Activated CD8-positive, alpha-beta T cell treated with anti-CD3 and anti-CD28 coated beads for 36 hours (primary cell): ENCODE data around the gene CLTB. TPM values are rescaled to one million over a fixed set of nuclear protein-coding genes. Genes with fewer than 3 reads are reported as not detected.

Experiments used
- ATAC-seq: fragments of 200-7000 bp; cut with Tn5 transposase; one replicate; pipeline ENCODE4 v1.10.0; 2021; ENCODE audit warnings: mild to moderate bottlenecking, moderate library complexity
- CTCF ChIA-PET: fragments of 350-600 bp; sonication (Branson Sonifier 250); formaldehyde crosslinking; loops from one replicate; lab custom pipeline; 2021; ENCODE audit warnings: antibody characterized with exemption; lab: Charles Lee
- POLR2A ChIA-PET: fragments of 350-600 bp; sonication (Branson Sonifier 250); formaldehyde crosslinking; loops from one replicate; lab custom pipeline; 2021; ENCODE audit warnings: antibody characterized with exemption; lab: Charles Lee
- DNase-seq: peaks from one replicate; pipeline ENCODE4 v3.0.0-alpha.2; 2020
- H3K27ac Mint-ChIP-seq: one replicate; pipeline ENCODE4 v1.8.0; 2021; ENCODE audit warnings: mild to moderate bottlenecking, mixed read lengths
- H3K27me3 Mint-ChIP-seq: one replicate; pipeline ENCODE4 v1.8.0; 2021; ENCODE audit warnings: mixed read lengths
- H3K36me3 Mint-ChIP-seq: one replicate; pipeline ENCODE4 v1.8.0; 2021; ENCODE audit warnings: low read depth, mixed read lengths
- H3K4me1 Mint-ChIP-seq: one replicate; pipeline ENCODE4 v1.8.0; 2021; ENCODE audit warnings: low read depth, mixed read lengths
- H3K4me3 Mint-ChIP-seq: one replicate; pipeline ENCODE4 v1.8.0; 2021; ENCODE audit warnings: mild to moderate bottlenecking, moderate library complexity, mixed read lengths
- H3K9me3 Mint-ChIP-seq: one replicate; pipeline ENCODE4 v1.8.0; 2021; ENCODE audit warnings: mixed read lengths
- intact Hi-C: fragments of 100-400 bp; cut with micrococcal nuclease; formaldehyde crosslinking; loops from one replicate; pipeline ENCODE4 v1.10.0; 2022
- total RNA-seq, 2 experiments: library from RNA; stranded (reverse); gene quantifications; one replicate each; pipeline ENCODE4 v1.2.3, GENCODE V29; 2021
- TF ChIP-seq, protein P1 (sequence below): fragments of 200-600 bp; IDR thresholded peaks from one replicate; pipeline ENCODE4 v1.8.0; 2022; ENCODE audit warnings: antibody characterized with exemption, mild to moderate bottlenecking

Gene CLTB
- total RNA-seq, 2 experiments from 2014 or later = 48.2 to 48.6 TPM

DNA sequence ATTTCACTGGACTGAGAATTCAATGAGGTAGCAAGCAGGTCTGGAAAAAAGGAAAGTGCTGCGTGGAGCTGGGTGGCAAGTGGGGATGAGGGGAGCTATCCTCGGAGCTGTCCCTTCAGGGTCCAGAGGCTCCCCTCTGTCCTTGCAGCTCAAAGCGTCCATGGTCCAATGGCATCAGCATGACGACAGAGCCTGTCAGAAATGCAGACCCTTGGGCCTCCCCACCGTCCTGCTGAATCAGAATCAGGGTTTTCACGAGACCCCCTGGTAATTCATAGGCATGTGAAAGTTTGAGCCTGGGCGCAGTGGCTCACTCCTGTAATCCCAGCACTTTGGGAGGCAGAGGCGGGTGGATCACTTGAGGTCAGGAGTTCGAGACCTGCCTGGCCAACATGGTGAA lies 22.2 kb downstream of the CLTB start:
- intact Hi-C loops = no loop called here
- CTCF ChIA-PET = no interaction called here
- H3K36me3 Mint-ChIP-seq = peaks cover 23% of the 10 kb centered on the region
- DNase-seq (no peak), ATAC-seq (no peak)
- H3K27me3 Mint-ChIP-seq = no peaks in the 10 kb centered on the region
- no peak overlapping the region for H3K27ac Mint-ChIP-seq
- POLR2A ChIA-PET = no interaction called here
- no peak overlapping the region for H3K4me3 Mint-ChIP-seq
- H3K9me3 Mint-ChIP-seq = no peaks in the 10 kb centered on the region
- TF ChIP-seq, protein P1, sequence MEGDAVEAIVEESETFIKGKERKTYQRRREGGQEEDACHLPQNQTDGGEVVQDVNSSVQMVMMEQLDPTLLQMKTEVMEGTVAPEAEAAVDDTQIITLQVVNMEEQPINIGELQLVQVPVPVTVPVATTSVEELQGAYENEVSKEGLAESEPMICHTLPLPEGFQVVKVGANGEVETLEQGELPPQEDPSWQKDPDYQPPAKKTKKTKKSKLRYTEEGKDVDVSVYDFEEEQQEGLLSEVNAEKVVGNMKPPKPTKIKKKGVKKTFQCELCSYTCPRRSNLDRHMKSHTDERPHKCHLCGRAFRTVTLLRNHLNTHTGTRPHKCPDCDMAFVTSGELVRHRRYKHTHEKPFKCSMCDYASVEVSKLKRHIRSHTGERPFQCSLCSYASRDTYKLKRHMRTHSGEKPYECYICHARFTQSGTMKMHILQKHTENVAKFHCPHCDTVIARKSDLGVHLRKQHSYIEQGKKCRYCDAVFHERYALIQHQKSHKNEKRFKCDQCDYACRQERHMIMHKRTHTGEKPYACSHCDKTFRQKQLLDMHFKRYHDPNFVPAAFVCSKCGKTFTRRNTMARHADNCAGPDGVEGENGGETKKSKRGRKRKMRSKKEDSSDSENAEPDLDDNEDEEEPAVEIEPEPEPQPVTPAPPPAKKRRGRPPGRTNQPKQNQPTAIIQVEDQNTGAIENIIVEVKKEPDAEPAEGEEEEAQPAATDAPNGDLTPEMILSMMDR = no peak
- peaks cover 3% of the 10 kb centered on the region for H3K4me1 Mint-ChIP-seq

DNA sequence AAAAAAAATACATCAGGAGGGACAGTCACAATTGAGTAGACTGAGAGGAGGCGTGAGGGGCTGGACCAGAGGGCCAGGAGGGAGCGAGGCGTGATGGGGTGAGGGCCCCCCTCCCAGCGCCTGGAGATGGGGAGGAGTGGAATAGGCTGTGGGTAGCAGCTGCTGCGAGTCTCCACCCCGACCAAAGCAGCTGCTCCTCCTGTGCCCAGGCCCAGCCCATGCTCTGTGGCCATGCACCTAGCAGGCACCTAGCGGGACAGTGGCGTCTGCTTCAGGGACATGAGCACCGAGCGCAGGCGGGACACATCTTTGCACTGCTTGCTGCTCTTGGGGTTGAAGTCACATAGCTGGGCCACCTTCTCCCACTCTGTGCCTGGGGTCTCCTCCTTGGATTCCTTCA lies 23.8 kb downstream of the CLTB start:
- ATAC-seq (no peak), DNase-seq (no peak)
- CTCF ChIA-PET = interaction anchor here (1.5 kb wide), 1 partner anchor 55 kb away, joined by 3 read pairs; no protein-coding TSS in a partner anchor
- no peaks in the 10 kb centered on the region for H3K9me3 Mint-ChIP-seq
- H3K4me3 Mint-ChIP-seq = no peak overlapping the region
- POLR2A ChIA-PET = no interaction called here
- TF ChIP-seq, protein P1 = no peak
- H3K27me3 Mint-ChIP-seq = no peaks in the 10 kb centered on the region
- intact Hi-C loops = no loop called here
- H3K27ac Mint-ChIP-seq = no peak overlapping the region
- peaks cover 5% of the 10 kb centered on the region for H3K4me1 Mint-ChIP-seq
- H3K36me3 Mint-ChIP-seq = peaks cover 32% of the 10 kb centered on the region

DNA sequence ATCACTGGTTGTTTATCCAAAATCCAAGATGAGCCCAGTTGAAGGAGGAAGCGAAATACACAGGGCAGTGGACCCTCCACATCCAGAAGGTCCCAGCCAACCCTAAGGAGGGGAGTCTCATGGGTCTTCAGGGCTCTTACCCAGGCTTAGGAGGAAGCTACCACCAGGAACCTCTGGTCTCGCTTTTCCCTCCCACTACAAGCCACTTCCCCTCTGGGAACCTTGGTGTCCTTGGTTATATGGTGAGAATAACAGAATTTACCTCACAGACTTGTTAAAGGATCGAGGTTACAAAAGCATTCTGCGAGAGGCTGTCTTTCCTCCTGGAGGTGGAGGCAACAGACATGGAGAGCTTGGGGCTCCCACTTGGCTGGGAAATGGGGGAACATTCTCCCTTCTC lies 24.3 kb downstream of the CLTB start:
- H3K9me3 Mint-ChIP-seq = no peaks in the 10 kb centered on the region
- ATAC-seq (no peak), DNase-seq (no peak)
- peaks cover 37% of the 10 kb centered on the region for H3K36me3 Mint-ChIP-seq
- H3K4me1 Mint-ChIP-seq = peaks cover 8% of the 10 kb centered on the region
- intact Hi-C loops = no loop called here
- no peak overlapping the region for H3K27ac Mint-ChIP-seq
- H3K27me3 Mint-ChIP-seq = no peaks in the 10 kb centered on the region
- CTCF ChIA-PET = interaction anchor here (1.5 kb wide), 1 partner anchor 56 kb away, joined by 3 read pairs; no protein-coding TSS in a partner anchor
- POLR2A ChIA-PET = no interaction called here
- H3K4me3 Mint-ChIP-seq = no peak overlapping the region
- TF ChIP-seq, protein P1 = no peak

DNA sequence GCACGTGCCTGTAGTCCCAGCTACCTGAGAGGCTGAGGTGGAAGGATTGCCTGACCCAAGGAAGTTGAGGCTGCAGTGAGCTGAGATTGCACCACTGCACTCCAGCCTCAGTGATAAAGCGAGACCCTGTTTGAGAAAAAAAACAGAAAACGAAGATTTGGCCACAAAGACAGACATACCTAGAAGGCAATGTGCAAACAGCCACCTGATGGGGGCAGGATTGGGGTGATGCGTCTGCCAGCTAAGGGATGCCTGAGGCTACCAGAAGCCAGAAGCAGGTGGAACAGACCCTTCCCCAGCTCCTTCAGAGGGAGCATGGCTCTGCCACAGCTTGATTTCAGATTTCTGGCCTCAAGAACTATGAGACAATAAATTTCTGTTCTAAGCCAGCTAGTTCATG lies 24.9 kb downstream of the CLTB start:
- H3K4me3 Mint-ChIP-seq = no peak overlapping the region
- peaks cover 39% of the 10 kb centered on the region for H3K36me3 Mint-ChIP-seq
- intact Hi-C loops = no loop called here
- TF ChIP-seq, protein P1 = no peak
- CTCF ChIA-PET = interaction anchor here (1.5 kb wide), 1 partner anchor 56 kb away, joined by 3 read pairs; no protein-coding TSS in a partner anchor
- peaks cover 13% of the 10 kb centered on the region for H3K4me1 Mint-ChIP-seq
- no peak overlapping the region for H3K27ac Mint-ChIP-seq
- DNase-seq (no peak), ATAC-seq (no peak)
- H3K9me3 Mint-ChIP-seq = no peaks in the 10 kb centered on the region
- H3K27me3 Mint-ChIP-seq = no peaks in the 10 kb centered on the region
- POLR2A ChIA-PET = interaction anchor here (2.6 kb wide), 1 partner anchor 29 kb away, joined by 10 read pairs; the partner anchor contains the start of gene KIAA1191
